GM23338 (cell line): Measurements from ENCODE around the gene FBL. TPM values are rescaled to one million over a fixed set of nuclear protein-coding genes. Genes with fewer than 3 reads are reported as not detected.

Experiments used
- ATAC-seq: fragments of 200-7000 bp; cut with Tn5 transposase; 3 replicates; pipeline ENCODE4 v1.9.1; 2020
- DNase-seq: peaks from one replicate; pipeline ENCODE4 v3.0.0-alpha.2; 2015; ENCODE audit warnings: low spot score
- H2AFZ ChIP-seq: fragments of 200-600 bp; sonication (generic); 2 replicates; pipeline ENCODE4 v1.8.0; 2016; ENCODE audit warnings: antibody characterized with exemption, mild to moderate bottlenecking, moderate library complexity
- H3F3A ChIP-seq: fragments of 200-600 bp; sonication (generic); replicated peaks from 2 replicates; pipeline ENCODE4 v1.8.0; 2017; ENCODE audit warnings: antibody characterized with exemption, mixed run types, low read depth
- H3K27ac ChIP-seq: fragments of 200-600 bp; sonication (generic); 2 replicates; pipeline ENCODE4 v1.6.1; 2016; ENCODE audit warnings: low read depth
- H3K27me3 ChIP-seq: fragments of 200-600 bp; sonication (generic); 2 replicates; pipeline ENCODE4 v1.8.0; 2016; ENCODE audit warnings: mild to moderate bottlenecking, mixed run types, moderate library complexity; ENCODE audit not compliant: insufficient read depth
- H3K36me3 ChIP-seq: fragments of 200-600 bp; sonication (generic); 2 replicates; pipeline ENCODE4 v1.8.0; 2016; ENCODE audit warnings: mild to moderate bottlenecking; ENCODE audit not compliant: insufficient read depth
- H3K4me1 ChIP-seq: fragments of 200-600 bp; sonication (generic); 2 replicates; pipeline ENCODE4 v1.8.0; 2016; ENCODE audit warnings: mild to moderate bottlenecking, moderate library complexity; ENCODE audit not compliant: insufficient read depth
- H3K4me2 ChIP-seq: fragments of 200-600 bp; sonication (generic); 2 replicates; pipeline ENCODE4 v1.7.1; 2017; ENCODE audit warnings: mixed run types
- H3K4me3 ChIP-seq: fragments of 200-600 bp; sonication (generic); 2 replicates; pipeline ENCODE4 v1.6.1; 2016; ENCODE audit warnings: mixed run types
- H3K79me2 ChIP-seq: fragments of 200-600 bp; sonication (generic); replicated peaks from 2 replicates; pipeline ENCODE4 v1.8.0; 2017; ENCODE audit warnings: mild to moderate bottlenecking; ENCODE audit not compliant: insufficient read depth
- H3K9me2 ChIP-seq: fragments of 200-600 bp; sonication (generic); 2 replicates; pipeline ENCODE4 v1.8.0; 2017; ENCODE audit not compliant: insufficient read depth
- H4K20me1 ChIP-seq: fragments of 200-600 bp; sonication (generic); replicated peaks from 2 replicates; pipeline ENCODE4 v1.8.0; 2017; ENCODE audit warnings: mild to moderate bottlenecking; ENCODE audit not compliant: insufficient read depth
- H3K27ac Mint-ChIP-seq: 2 replicates; pipeline ENCODE4 v1.8.0; 2020; ENCODE audit warnings: inconsistent platforms, mild to moderate bottlenecking, moderate library complexity, mixed read lengths
- H3K27me3 Mint-ChIP-seq: 3 replicates; pipeline ENCODE4 v1.8.0; 2022; ENCODE audit warnings: low read depth, mild to moderate bottlenecking, moderate library complexity, mixed read lengths, inconsistent platforms; ENCODE audit not compliant: insufficient read depth, poor library complexity
- H3K36me3 Mint-ChIP-seq: 3 replicates; pipeline ENCODE4 v1.8.0; 2021; ENCODE audit warnings: low read depth, mild to moderate bottlenecking, inconsistent platforms, moderate library complexity, mixed read lengths
- H3K4me1 Mint-ChIP-seq: 3 replicates; pipeline ENCODE4 v1.8.0; 2020; ENCODE audit warnings: mild to moderate bottlenecking, inconsistent platforms, mixed read lengths
- H3K4me3 Mint-ChIP-seq: 3 replicates; pipeline ENCODE4 v1.8.0; 2021; ENCODE audit warnings: moderate library complexity, mild to moderate bottlenecking, inconsistent platforms, mixed read lengths
- H3K9me3 Mint-ChIP-seq: 3 replicates; pipeline ENCODE4 v1.8.0; 2020; ENCODE audit warnings: moderate library complexity, mild to moderate bottlenecking, inconsistent platforms, mixed read lengths
- CREB1 ChIP-seq: fragments of 250-450 bp; sonication (Bioruptor Pico); IDR thresholded peaks from 2 replicates; pipeline ENCODE4 v1.5.0; 2020; ENCODE audit warnings: low read depth, mild to moderate bottlenecking, moderate library complexity
- CTCF ChIP-seq, 2 experiments: fragments of 200-600 bp in 1 of 2; sonication (generic) in 1 of 2; conservative IDR thresholded peaks; 2 replicates each; pipeline versions ENCODE4 v1.5.1 to v1.6.1; 2016 to 2017; ENCODE audit warnings: antibody characterized with exemption in 2 of 2, low read depth in 2 of 2, mild to moderate bottlenecking in 2 of 2, moderate library complexity in 1 of 2
- ETS1 ChIP-seq: IDR thresholded peaks from 2 replicates; pipeline ENCODE4 v1.6.1; 2016; ENCODE audit warnings: antibody characterized with exemption
- EZH2 ChIP-seq: fragments of 200-600 bp; sonication (generic); IDR thresholded peaks from one replicate; pipeline ENCODE4 v1.8.0; 2017; ENCODE audit warnings: antibody characterized with exemption, mild to moderate bottlenecking, low read depth; ENCODE audit not compliant: unreplicated experiment
- EZH2phosphoT487 ChIP-seq: fragments of 200-600 bp; sonication (generic); IDR thresholded peaks from one replicate; pipeline ENCODE4 v1.8.1; 2018; ENCODE audit warnings: antibody characterized with exemption; ENCODE audit not compliant: unreplicated experiment
- JUNB ChIP-seq: IDR thresholded peaks from one replicate; pipeline ENCODE4 v1.6.1; 2016; ENCODE audit warnings: antibody characterized with exemption; ENCODE audit not compliant: unreplicated experiment
- NANOG ChIP-seq: IDR thresholded peaks from 2 replicates; pipeline ENCODE4 v1.6.1; 2016; ENCODE audit warnings: antibody characterized with exemption, borderline replicate concordance
- POLR2AphosphoS5 ChIP-seq: IDR thresholded peaks from 2 replicates; pipeline ENCODE4 v1.6.1; 2016; ENCODE audit warnings: antibody characterized with exemption, low read depth
- REST ChIP-seq: IDR thresholded peaks from one replicate; pipeline ENCODE4 v1.6.1; 2018; ENCODE audit warnings: antibody characterized with exemption; ENCODE audit not compliant: unreplicated experiment
- STAT1 ChIP-seq: IDR thresholded peaks from one replicate; pipeline ENCODE4 v1.6.1; 2016; ENCODE audit warnings: antibody characterized with exemption; ENCODE audit not compliant: unreplicated experiment
- ZNF114 ChIP-seq: fragments of 250-450 bp; sonication (Bioruptor Pico); IDR thresholded peaks from 2 replicates; pipeline ENCODE4 v1.5.0; 2020; ENCODE audit warnings: mild to moderate bottlenecking, moderate library complexity
- ZNF331 ChIP-seq: fragments of 250-450 bp; sonication (Bioruptor Pico); IDR thresholded peaks from 2 replicates; pipeline ENCODE4 v1.5.0; 2020; ENCODE audit warnings: low read depth, mild to moderate bottlenecking, moderate library complexity
- ZNF462 ChIP-seq: fragments of 250-450 bp; sonication (Bioruptor Pico); IDR thresholded peaks from 2 replicates; pipeline ENCODE4 v1.5.0; 2020; ENCODE audit warnings: mild to moderate bottlenecking, moderate library complexity
- polyA plus RNA-seq: library from polyadenylated mRNA; unstranded; fragments of >200 nt; fragmentation: Nextera tagmentation; extraction: Ambion mirVana; gene quantifications from 2 replicates; pipeline ENCODE4 v1.2.1, GENCODE V29; 2016
- total RNA-seq: library from RNA; depleted of rRNA; stranded (reverse); fragments of >200 nt; shearing (Covaris generic); gene quantifications from 2 replicates; pipeline ENCODE4 v1.2.3, GENCODE V29; 2014

FBL gene
- total and polyA plus RNA-seq, 2 experiments from 2014 or later = 403 to 553 TPM

- Mint-ChIP-seq H3K36me3 (no peaks in the 10 kb centered on the region), H3K4me3 (no peak overlapping the region), H3K27ac (no peak overlapping the region), H3K9me3 (no peaks in the 10 kb centered on the region), H3K4me1 (peaks cover 8% of the 10 kb centered on the region), H3K27me3 (peaks cover 10% of the 10 kb centered on the region)
- no peak overlapping the region for H3K4me2 ChIP-seq
- no peak for ATAC-seq
- H3K36me3 ChIP-seq = no peaks in the 10 kb centered on the region
- H3F3A ChIP-seq = no peaks in the 10 kb centered on the region
- H4K20me1 ChIP-seq = no peaks in the 10 kb centered on the region
- TF ChIP-seq REST (no peak), CTCF (conservative IDR thresholded peaks at IDR 0.05; ENCODE audit: low read depth in 2 of 2) (no peak), CREB1 (CRISPR knock-in tag) (no peak), EZH2 (no peak), ZNF114 (CRISPR knock-in tag) (no peak), NANOG (no peak), EZH2phosphoT487 (no peak), JUNB (no peak), ETS1 (no peak), ZNF331 (no peak), ZNF462 (CRISPR knock-in tag) (no peak), POLR2AphosphoS5 (no peak), STAT1 (no peak)
- H2AFZ ChIP-seq = no peak overlapping the region
- no peak overlapping the region for H3K4me3 ChIP-seq
- H3K79me2 ChIP-seq = no peaks in the 10 kb centered on the region
- no peaks in the 10 kb centered on the region for H3K27me3 ChIP-seq
- H3K9me2 ChIP-seq = no peaks in the 10 kb centered on the region
- H3K4me1 ChIP-seq = no peaks in the 10 kb centered on the region
- no peak overlapping the region for H3K27ac ChIP-seq
- DNase-seq = no peak
These were observed 26.0 kb upstream of the FBL start for GRCh38 chr19:39871886-39872866.
